Neuronal stem cell (in vitro differentiated cells): ENCODE data around the gene ELOVL1.

Experiments
- DNase-seq: peaks from one replicate; pipeline ENCODE4 v3.0.0-alpha.2; 2013; ENCODE audit warnings: low spot score
- H2AFZ ChIP-seq: one replicate; pipeline ENCODE4 v1.6.1; 2013; ENCODE audit warnings: mild to moderate bottlenecking, low read length, inconsistent platforms
- H2AK5ac ChIP-seq: 2 replicates; pipeline ENCODE4 v1.6.1; 2013; ENCODE audit warnings: low read depth, mild to moderate bottlenecking, inconsistent platforms, low read length, moderate library complexity, mixed read lengths
- H2BK120ac ChIP-seq: 2 replicates; pipeline ENCODE4 v1.6.1; 2013; ENCODE audit warnings: low read depth, mild to moderate bottlenecking, inconsistent platforms, low read length, moderate library complexity, mixed read lengths
- H2BK12ac ChIP-seq: one replicate; pipeline ENCODE4 v1.6.1; 2013; ENCODE audit warnings: low read length, inconsistent platforms
- H2BK15ac ChIP-seq: 2 replicates; pipeline ENCODE4 v1.6.1; 2013; ENCODE audit warnings: mild to moderate bottlenecking, low read length, inconsistent platforms, mixed read lengths
- H2BK5ac ChIP-seq: one replicate; pipeline ENCODE4 v1.6.1; 2013; ENCODE audit warnings: inconsistent platforms, mild to moderate bottlenecking, low read length, moderate library complexity
- H3K14ac ChIP-seq: one replicate; pipeline ENCODE4 v1.6.1; 2013; ENCODE audit warnings: low read length, inconsistent platforms
- H3K18ac ChIP-seq: 2 replicates; pipeline ENCODE4 v1.6.1; 2013; ENCODE audit warnings: low read length, inconsistent platforms
- H3K23ac ChIP-seq: 2 replicates; pipeline ENCODE4 v1.6.1; 2013; ENCODE audit warnings: low read depth, mild to moderate bottlenecking, mixed read lengths, low read length, inconsistent platforms; ENCODE audit not compliant: poor library complexity
- H3K27ac ChIP-seq: replicated peaks from 3 replicates; pipeline ENCODE4 v1.5.1; 2013; ENCODE audit warnings: low read length, inconsistent platforms
- H3K27me3 ChIP-seq, 3 experiments: 2 replicates each; pipeline ENCODE4 v1.6.1; 2013; ENCODE audit warnings: low read length in 3 of 3, mild to moderate bottlenecking in 2 of 3, inconsistent platforms in 1 of 3, low read depth in 1 of 3, mixed read lengths in 1 of 3, moderate library complexity in 1 of 3; ENCODE audit not compliant: control insufficient read depth in 3 of 3, insufficient read depth in 3 of 3
- H3K36me3 ChIP-seq, 2 donors: replicated peaks in 1 of 2; 2 replicates each; pipeline ENCODE4 v1.6.1; 2013; ENCODE audit warnings: low read length in 2 of 2; ENCODE audit not compliant: control insufficient read depth in 2 of 2, insufficient read depth in 2 of 2
- H3K4ac ChIP-seq: 2 replicates; pipeline ENCODE4 v1.6.1; 2013; ENCODE audit warnings: inconsistent platforms, mild to moderate bottlenecking, low read length, moderate library complexity
- H3K4me1 ChIP-seq, 2 donors: 1 replicate in 1 of 2; 2 replicates in 1 of 2; pipeline ENCODE4 v1.6.1; 2013; ENCODE audit warnings: low read length in 2 of 2, low read depth in 1 of 2; ENCODE audit not compliant: control insufficient read depth in 2 of 2, insufficient read depth in 1 of 2
- H3K4me2 ChIP-seq: one replicate; pipeline ENCODE4 v1.6.1; 2013; ENCODE audit warnings: mild to moderate bottlenecking, low read length, inconsistent platforms; ENCODE audit not compliant: insufficient read depth, poor library complexity, severe bottlenecking
- H3K4me3 ChIP-seq, 2 donors: 2 replicates each; pipeline ENCODE4 v1.5.1; 2013; ENCODE audit warnings: low read length in 2 of 2, mild to moderate bottlenecking in 2 of 2, inconsistent platforms in 1 of 2, moderate library complexity in 1 of 2
- H3K79me1 ChIP-seq: one replicate; pipeline ENCODE4 v1.6.1; 2013; ENCODE audit warnings: low read depth, mild to moderate bottlenecking, inconsistent platforms, low read length, moderate library complexity
- H3K9ac ChIP-seq: one replicate; pipeline ENCODE4 v1.6.1; 2013; ENCODE audit warnings: mild to moderate bottlenecking, low read depth, low read length, inconsistent platforms; ENCODE audit not compliant: poor library complexity
- H3K9me3 ChIP-seq, 2 donors: replicated peaks in 1 of 2; 2 replicates each; pipeline versions ENCODE3 to v1.6.1; 2013; ENCODE audit warnings: low read length in 2 of 2, mild to moderate bottlenecking in 2 of 2, inconsistent platforms in 1 of 2, low read depth in 1 of 2, mixed read lengths in 1 of 2, moderate library complexity in 1 of 2; ENCODE audit not compliant: control insufficient read depth in 2 of 2, insufficient read depth in 1 of 2
- H4K8ac ChIP-seq: one replicate; pipeline ENCODE4 v1.6.1; 2013; ENCODE audit warnings: low read depth, mild to moderate bottlenecking, inconsistent platforms, low read length, moderate library complexity
- H4K91ac ChIP-seq: one replicate; pipeline ENCODE4 v1.6.1; 2013; ENCODE audit warnings: low read length, low read depth, mild to moderate bottlenecking, inconsistent platforms; ENCODE audit not compliant: poor library complexity
- WGBS, 2 donors: extraction: QIAGEN DNeasy Blood & Tissue Kit; methylation state at CpG; one replicate each; pipeline ENCODE4 v1.1.7; 2013; ENCODE audit warnings: missing lambda C conversion rate in 2 of 2, mixed read lengths in 1 of 2; ENCODE audit not compliant: insufficient read length in 2 of 2, insufficient replicate concordance in 1 of 2; ENCODE audit errors: extremely low coverage in 2 of 2; 5-methylcytosine and 5-hydroxymethylcytosine counted together

ELOVL1 gene

DNA sequence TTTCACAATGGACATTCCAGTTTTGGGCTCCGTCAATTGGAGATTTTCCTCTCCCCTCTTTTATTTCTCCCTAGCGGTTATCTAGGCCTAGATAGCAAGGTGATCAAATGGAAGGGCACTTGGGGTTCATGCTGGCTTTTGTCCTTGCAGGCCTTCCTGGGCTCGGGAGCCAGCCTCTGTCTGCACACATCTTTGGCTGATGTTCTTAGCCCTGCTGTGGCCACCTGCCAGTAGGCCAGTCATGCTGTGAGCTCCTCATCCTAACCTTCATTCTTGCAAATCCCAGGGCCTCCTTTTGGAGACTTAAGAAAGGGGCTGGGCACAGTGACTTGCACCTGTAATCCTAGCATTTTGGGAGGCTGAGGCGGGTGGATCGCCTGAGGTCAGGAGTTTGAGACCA, 53.6 kb downstream of the ELOVL1 start:
- Histone ChIP-seq H2BK5ac (no peak overlapping the region), H3K9me3 (no peaks in the 10 kb centered on the region), H2AK5ac (no peak overlapping the region), H4K91ac (no peak overlapping the region), H2BK120ac (no peak overlapping the region), H3K18ac (no peak overlapping the region), H3K9ac (no peak overlapping the region), H2AFZ (no peak overlapping the region), H3K4ac (no peak overlapping the region), H3K79me1 (no peaks in the 10 kb centered on the region), H3K27me3 (no peaks in the 10 kb centered on the region), H3K23ac (no peak overlapping the region), H3K27ac (no peak overlapping the region), H3K14ac (no peak overlapping the region), H3K36me3 (no peaks in the 10 kb centered on the region), H3K4me1 (peaks cover 0 to 5% of the 10 kb centered on the region in 2 donors), H2BK15ac (no peak overlapping the region), H2BK12ac (no peak overlapping the region), H3K4me3 (no peak overlapping the region), H3K4me2 (no peak overlapping the region), H4K8ac (no peak overlapping the region)
- DNase-seq = no peak
- whole genome bisulfite sequencing, 2 donors = no CpG with 5 or more reads among the region's 5 CpGs

DNA sequence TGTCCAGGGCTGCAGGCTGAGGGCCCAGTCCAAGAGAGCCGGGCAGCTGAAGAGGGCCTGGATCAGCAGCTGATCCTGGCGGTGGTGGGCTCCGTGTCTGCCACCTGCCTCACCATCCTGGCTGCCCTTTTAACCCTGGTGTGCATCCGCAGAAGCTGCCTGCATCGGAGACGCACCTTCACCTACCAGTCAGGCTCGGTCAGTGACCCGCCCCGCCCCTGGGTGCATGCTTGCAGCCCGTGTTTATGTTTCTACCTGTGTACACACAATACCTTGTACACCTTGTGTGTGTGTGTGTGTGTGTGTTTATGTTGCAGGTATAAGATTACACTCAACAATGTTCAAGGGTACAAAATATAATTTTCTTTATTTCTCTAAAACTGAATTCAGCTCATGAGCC, 54.0 kb downstream of the ELOVL1 start:
- Histone ChIP-seq H3K4ac (no peak overlapping the region), H2AK5ac (no peak overlapping the region), H4K91ac (no peak overlapping the region), H3K36me3 (no peaks in the 10 kb centered on the region), H3K27me3 (no peaks in the 10 kb centered on the region), H2AFZ (no peak overlapping the region), H2BK120ac (no peak overlapping the region), H3K4me1 (peaks cover 0 to 5% of the 10 kb centered on the region in 2 donors), H3K9ac (no peak overlapping the region), H3K9me3 (no peaks in the 10 kb centered on the region), H3K4me2 (no peak overlapping the region), H4K8ac (no peak overlapping the region), H3K23ac (no peak overlapping the region), H3K79me1 (no peaks in the 10 kb centered on the region), H2BK5ac (no peak overlapping the region), H3K18ac (no peak overlapping the region), H3K4me3 (no peak overlapping the region), H2BK12ac (no peak overlapping the region), H3K14ac (no peak overlapping the region), H2BK15ac (no peak overlapping the region), H3K27ac (no peak overlapping the region)
- no CpG with 5 or more reads among the region's 10 CpGs for WGBS, 2 donors
- DNase-seq = no peak
